Spinal cord (tissue), 10 donors: ENCODE data around the gene SLC1A3. TPM values are rescaled to one million over a fixed set of nuclear protein-coding genes. Genes with fewer than 3 reads are reported as not detected.

Experiments
- DNase-seq, 6 donors: peaks; one replicate each; pipeline versions ENCODE4 v3.0.0 to v3.0.0-alpha.2; 2013 to 2015; ENCODE audit warnings: low spot score in 6 of 6, low read depth in 4 of 6
- H3K27ac ChIP-seq: one replicate; pipeline ENCODE4 v1.5.1; 2013; ENCODE audit warnings: low read depth, low read length, control low read depth
- H3K27me3 ChIP-seq: one replicate; pipeline ENCODE4 v1.6.1; 2013; ENCODE audit warnings: low read length; ENCODE audit not compliant: control insufficient read depth, insufficient read depth
- H3K36me3 ChIP-seq: one replicate; pipeline ENCODE4 v1.6.1; 2013; ENCODE audit warnings: low read length; ENCODE audit not compliant: control insufficient read depth, insufficient read depth
- H3K4me1 ChIP-seq: one replicate; pipeline ENCODE4 v1.6.1; 2013; ENCODE audit warnings: low read length; ENCODE audit not compliant: control insufficient read depth, insufficient read depth
- H3K4me3 ChIP-seq: one replicate; pipeline ENCODE4 v1.5.1; 2013; ENCODE audit warnings: low read depth, low read length, control low read depth
- H3K9me3 ChIP-seq: one replicate; pipeline ENCODE4 v1.6.1; 2013; ENCODE audit warnings: low read length; ENCODE audit not compliant: control insufficient read depth, insufficient read depth
- WGBS: methylation state at CpG from one replicate; pipeline ENCODE4 v1.1.5; 2013; ENCODE audit warnings: missing lambda C conversion rate; ENCODE audit not compliant: insufficient coverage; 5-methylcytosine and 5-hydroxymethylcytosine counted together
- polyA plus RNA-seq, 2 donors: library from polyadenylated mRNA; unstranded; fragments of 120-200 nt; gene quantifications; one replicate each; pipeline ENCODE4 v1.2.1, GENCODE V29; 2013; ENCODE audit not compliant: insufficient read length in 2 of 2
- total RNA-seq, 2 donors: library from RNA; depleted of rRNA in 1 of 2; stranded (reverse); fragments of 120-200 nt in 1 of 2; fragments of >200 nt in 1 of 2; gene quantifications; one replicate each; pipeline versions ENCODE4 v1.2.3 to v1.2.4, GENCODE V29; 2013 to 2014
- donor health status: healthy.

SLC1A3 gene
- total and polyA plus RNA-seq, 4 donors, result 456 to 738 (median 465) TPM

- peaks cover 11% of the 10 kb centered on the region for H3K4me1 ChIP-seq
- peak in 2 of 6 donors; percentile 42 to 57 for DNase-seq
- peak overlapping the region; percentile 95 for H3K27ac ChIP-seq
- H3K4me3 ChIP-seq, result peak overlapping the region; percentile 90
- no peaks in the 10 kb centered on the region for H3K9me3 ChIP-seq
- peaks cover 2% of the 10 kb centered on the region for H3K36me3 ChIP-seq
- H3K27me3 ChIP-seq, result no peaks in the 10 kb centered on the region
- 58% methylated on average over 5 of the region's 9 CpGs for WGBS
These were observed 5.3 kb downstream of the SLC1A3 start for GRCh38 chr5:36611520-36612274.

GRCh38 chr5:36613241-36613640 is 6.8 kb downstream of the SLC1A3 start:
- H3K36me3 ChIP-seq, result peaks cover 2% of the 10 kb centered on the region
- no peak overlapping the region for H3K4me3 ChIP-seq

GRCh38 chr5:36613771-36614656 is 7.6 kb downstream of the SLC1A3 start:
- no peak overlapping the region for H3K4me3 ChIP-seq
- DNase-seq, result peak in 1 of 6 donors; percentile 53

More at GRCh38 chr5:36613241-36613640, 6.8 kb downstream of the SLC1A3 start:
- Histone ChIP-seq H3K4me1 (peaks cover 11% of the 10 kb centered on the region), H3K9me3 (no peaks in the 10 kb centered on the region), H3K27me3 (no peaks in the 10 kb centered on the region), H3K27ac (peak overlapping the region; percentile 45)
- DNase-seq, result no peak
- WGBS, result 76% methylated on average over 3 of the region's 8 CpGs

GRCh38 chr5:36614657-36615308 is 8.4 kb downstream of the SLC1A3 start:
- H3K27ac ChIP-seq, result peak overlapping the region; percentile 42
- 50% methylated on average over 1 of the region's 4 CpGs for WGBS
- no peaks in the 10 kb centered on the region for H3K9me3 ChIP-seq
- no peaks in the 10 kb centered on the region for H3K27me3 ChIP-seq
- DNase-seq, result peak in 2 of 6 donors; percentile 39 to 71
- no peak overlapping the region for H3K4me3 ChIP-seq
- H3K36me3 ChIP-seq, result peaks cover 2% of the 10 kb centered on the region
- peaks cover 11% of the 10 kb centered on the region for H3K4me1 ChIP-seq

More at GRCh38 chr5:36613771-36614656, 7.6 kb downstream of the SLC1A3 start:
- no peaks in the 10 kb centered on the region for H3K27me3 ChIP-seq
- peaks cover 2% of the 10 kb centered on the region for H3K36me3 ChIP-seq
- H3K27ac ChIP-seq, result peak overlapping the region; percentile 45
- no CpG with 5 or more reads among the region's 7 CpGs for WGBS
- peaks cover 11% of the 10 kb centered on the region for H3K4me1 ChIP-seq
- no peaks in the 10 kb centered on the region for H3K9me3 ChIP-seq

- H3K9me3 ChIP-seq, result no peaks in the 10 kb centered on the region
- 70% methylated on average over 4 of the region's 8 CpGs for WGBS
- H3K27ac ChIP-seq, result no peak overlapping the region
- no peak overlapping the region for H3K4me3 ChIP-seq
- H3K36me3 ChIP-seq, result no peaks in the 10 kb centered on the region
- no peaks in the 10 kb centered on the region for H3K27me3 ChIP-seq
- peaks cover under 1% of the 10 kb centered on the region for H3K4me1 ChIP-seq
- DNase-seq, result no peak
These were observed 12.7 kb downstream of the SLC1A3 start for GRCh38 chr5:36619012-36619635.

- Histone ChIP-seq H3K27ac (no peak overlapping the region), H3K9me3 (no peaks in the 10 kb centered on the region), H3K4me3 (no peak overlapping the region), H3K36me3 (no peaks in the 10 kb centered on the region), H3K27me3 (no peaks in the 10 kb centered on the region), H3K4me1 (peaks cover 3% of the 10 kb centered on the region)
- DNase-seq, result no peak
- 67% methylated on average over 4 of the region's 6 CpGs for WGBS
These were observed 15.6 kb downstream of the SLC1A3 start for GRCh38 chr5:36621985-36622384.

GRCh38 chr5:36623832-36624231 is 17.4 kb downstream of the SLC1A3 start:
- no peak for DNase-seq
- H3K9me3 ChIP-seq, result no peaks in the 10 kb centered on the region
- H3K27ac ChIP-seq, result no peak overlapping the region
- H3K4me1 ChIP-seq, result peaks cover 3% of the 10 kb centered on the region
- 77% methylated on average over 7 of the region's 9 CpGs for WGBS
- H3K4me3 ChIP-seq, result no peak overlapping the region
- no peaks in the 10 kb centered on the region for H3K36me3 ChIP-seq
- H3K27me3 ChIP-seq, result no peaks in the 10 kb centered on the region

- no peak overlapping the region for H3K4me3 ChIP-seq
- no peak overlapping the region for H3K27ac ChIP-seq
- peaks cover 3% of the 10 kb centered on the region for H3K4me1 ChIP-seq
- no peaks in the 10 kb centered on the region for H3K36me3 ChIP-seq
- DNase-seq, result no peak
- H3K9me3 ChIP-seq, result no peaks in the 10 kb centered on the region
- no peaks in the 10 kb centered on the region for H3K27me3 ChIP-seq
- WGBS, result 100% methylated on average over 1 of the region's 8 CpGs
These were observed 17.9 kb downstream of the SLC1A3 start for GRCh38 chr5:36624277-36624676.

GRCh38 chr5:36628695-36629094 is 22.3 kb downstream of the SLC1A3 start:
- peaks cover 4% of the 10 kb centered on the region for H3K36me3 ChIP-seq
- H3K9me3 ChIP-seq, result no peaks in the 10 kb centered on the region
- DNase-seq, result peak in 2 of 6 donors; percentile 37 to 62
- WGBS, result no CpG with 5 or more reads among the region's 2 CpGs
- peaks cover 3% of the 10 kb centered on the region for H3K4me1 ChIP-seq
- H3K4me3 ChIP-seq, result no peak overlapping the region
- H3K27me3 ChIP-seq, result no peaks in the 10 kb centered on the region
- H3K27ac ChIP-seq, result no peak overlapping the region
